MM.1S (cell line): ENCODE measurements around the gene NELL2.

Experiments
- DNase-seq: peaks from one replicate; pipeline ENCODE4 v3.0.0-alpha.2; 2015
- H2AFZ ChIP-seq: fragments of 300-600 bp; sonication (generic); 2 replicates; pipeline ENCODE4 v1.6.0; 2016; ENCODE audit warnings: antibody characterized with exemption, low read length
- H3F3A ChIP-seq: fragments of 300-600 bp; sonication (generic); 2 replicates; pipeline ENCODE4 v1.6.1; 2016; ENCODE audit warnings: mild to moderate bottlenecking, antibody characterized with exemption, low read length, moderate library complexity, mixed read lengths; ENCODE audit not compliant: insufficient read depth
- H3K27ac ChIP-seq: fragments of 300-600 bp; sonication (generic); 2 replicates; pipeline ENCODE4 v1.5.1; 2016; ENCODE audit warnings: mild to moderate bottlenecking, low read length
- H3K27me3 ChIP-seq: fragments of 300-600 bp; sonication (generic); replicated peaks from 2 replicates; pipeline ENCODE4 v1.6.0; 2016; ENCODE audit warnings: low read length; ENCODE audit not compliant: insufficient read depth
- H3K36me3 ChIP-seq: fragments of 300-600 bp; sonication (generic); replicated peaks from 2 replicates; pipeline ENCODE4 v1.6.1; 2016; ENCODE audit warnings: mild to moderate bottlenecking, low read length, mixed read lengths; ENCODE audit not compliant: insufficient read depth
- H3K4me1 ChIP-seq: fragments of 300-600 bp; sonication (generic); 2 replicates; pipeline ENCODE4 v1.6.1; 2016; ENCODE audit warnings: low read length, mixed read lengths
- H3K4me2 ChIP-seq: fragments of 300-600 bp; sonication (generic); 2 replicates; pipeline ENCODE4 v1.6.0; 2016; ENCODE audit warnings: low read depth, low read length
- H3K4me3 ChIP-seq: fragments of 300-600 bp; sonication (generic); 2 replicates; pipeline ENCODE4 v1.5.1; 2016; ENCODE audit warnings: low read length, mixed read lengths
- H3K79me2 ChIP-seq: fragments of 300-600 bp; sonication (generic); 2 replicates; pipeline ENCODE4 v1.6.1; 2016; ENCODE audit warnings: mixed run types, low read length, mixed read lengths
- H3K9ac ChIP-seq: fragments of 300-600 bp; sonication (generic); 2 replicates; pipeline ENCODE4 v1.6.1; 2016; ENCODE audit warnings: low read length, mixed read lengths
- H3K9me2 ChIP-seq: fragments of 300-600 bp; sonication (generic); replicated peaks from 2 replicates; pipeline ENCODE4 v1.6.1; 2016; ENCODE audit warnings: mild to moderate bottlenecking, low read length, mixed read lengths; ENCODE audit not compliant: insufficient read depth
- H3K9me3 ChIP-seq: fragments of 300-600 bp; sonication (generic); replicated peaks from 2 replicates; pipeline ENCODE4 v1.6.1; 2016; ENCODE audit warnings: mild to moderate bottlenecking, low read length, mixed read lengths; ENCODE audit not compliant: insufficient read depth
- H4K20me1 ChIP-seq: fragments of 300-600 bp; sonication (generic); 2 replicates; pipeline ENCODE4 v1.6.1; 2016; ENCODE audit warnings: mild to moderate bottlenecking, low read length, moderate library complexity, mixed read lengths; ENCODE audit not compliant: insufficient read depth
- CTCF ChIP-seq: fragments of 300-600 bp; sonication (generic); IDR thresholded peaks from 2 replicates; pipeline ENCODE4 v1.5.1; 2016; ENCODE audit warnings: antibody characterized with exemption, low read length, mixed read lengths
- EZH2 ChIP-seq: fragments of 300-600 bp; sonication (generic); optimal IDR thresholded peaks from 2 replicates; pipeline ENCODE3; 2017; ENCODE audit warnings: low read depth, mild to moderate bottlenecking, antibody characterized with exemption, low read length, mixed read lengths
- EZH2phosphoT487 ChIP-seq: fragments of 300-600 bp; sonication (generic); IDR thresholded peaks from 2 replicates; pipeline ENCODE4 v1.6.1; 2018; ENCODE audit warnings: antibody characterized with exemption, low read length

Gene NELL2

GRCh38 chr12:44502681-44503080 lies 373.4 kb downstream of the NELL2 start:
- Histone ChIP-seq H3K9ac (no peak overlapping the region), H3K9me3 (no peaks in the 10 kb centered on the region), H3K4me3 (no peak overlapping the region), H3F3A (no peaks in the 10 kb centered on the region), H2AFZ (no peak overlapping the region), H4K20me1 (no peaks in the 10 kb centered on the region), H3K9me2 (no peaks in the 10 kb centered on the region; the same call in 1 of the 2 replicates), H3K27me3 (no peaks in the 10 kb centered on the region), H3K36me3 (no peaks in the 10 kb centered on the region), H3K4me2 (no peak overlapping the region), H3K4me1 (no peaks in the 10 kb centered on the region), H3K27ac (no peak overlapping the region), H3K79me2 (no peaks in the 10 kb centered on the region)
- no peak for TF ChIP-seq CTCF
- TF ChIP-seq EZH2 = no peak
- no peak for TF ChIP-seq EZH2phosphoT487
- no peak for DNase-seq

GRCh38 chr12:44500423-44500822 lies 375.7 kb downstream of the NELL2 start:
- Histone ChIP-seq H4K20me1 (no peaks in the 10 kb centered on the region), H3K79me2 (no peaks in the 10 kb centered on the region), H3K9me2 (no peaks in the 10 kb centered on the region; the same call in 1 of the 2 replicates), H3K27me3 (no peaks in the 10 kb centered on the region), H3K36me3 (no peaks in the 10 kb centered on the region), H2AFZ (no peak overlapping the region), H3F3A (no peaks in the 10 kb centered on the region), H3K4me2 (no peak overlapping the region), H3K27ac (no peak overlapping the region), H3K4me1 (no peaks in the 10 kb centered on the region), H3K9me3 (no peaks in the 10 kb centered on the region), H3K9ac (no peak overlapping the region), H3K4me3 (no peak overlapping the region)
- DNase-seq = no peak
- TF ChIP-seq EZH2 = no peak
- TF ChIP-seq EZH2phosphoT487 = no peak
- no peak for TF ChIP-seq CTCF

GRCh38 chr12:44497044-44497443 lies 379.1 kb downstream of the NELL2 start:
- H3K4me3 ChIP-seq = no peak overlapping the region
- H3K9me3 ChIP-seq = no peaks in the 10 kb centered on the region
- H3K79me2 ChIP-seq = no peaks in the 10 kb centered on the region
- no peaks in the 10 kb centered on the region for H3K27me3 ChIP-seq
- no peaks in the 10 kb centered on the region for H4K20me1 ChIP-seq
- no peak overlapping the region for H3K27ac ChIP-seq
- no peak overlapping the region for H3K9ac ChIP-seq
- H3K4me2 ChIP-seq = no peak overlapping the region
- TF ChIP-seq EZH2phosphoT487 (no peak), CTCF (peak; percentile 14; the same call in 1 of the 2 replicates)
- H3F3A ChIP-seq = no peaks in the 10 kb centered on the region
- no peak for DNase-seq
- no peak overlapping the region for H2AFZ ChIP-seq
- no peaks in the 10 kb centered on the region for H3K9me2 ChIP-seq
- no peaks in the 10 kb centered on the region for H3K4me1 ChIP-seq
- H3K36me3 ChIP-seq = no peaks in the 10 kb centered on the region
